Measurements from ENCODE around the gene AASDH.

DNA sequence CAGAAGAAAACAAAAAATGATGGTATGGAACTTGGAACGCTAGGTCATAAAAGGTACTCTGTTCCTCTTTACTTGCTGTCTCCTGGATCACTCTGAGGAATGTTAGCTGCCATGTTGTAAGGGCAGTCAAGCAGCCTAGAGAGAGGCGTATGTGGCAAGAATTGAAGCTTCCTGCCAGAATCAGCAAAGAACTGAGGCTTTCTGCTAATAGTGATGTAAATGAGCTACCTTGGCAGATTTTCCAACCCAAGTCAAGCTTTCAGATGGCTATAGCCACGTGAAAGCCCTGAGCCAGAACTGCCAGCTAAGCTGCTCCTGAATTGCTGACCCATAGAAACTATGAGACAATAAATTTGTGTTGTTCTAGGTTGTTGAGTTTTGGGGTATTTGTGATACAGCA is 38.7 kb downstream of the AASDH start:
- TF ChIP-seq, protein P1, sequence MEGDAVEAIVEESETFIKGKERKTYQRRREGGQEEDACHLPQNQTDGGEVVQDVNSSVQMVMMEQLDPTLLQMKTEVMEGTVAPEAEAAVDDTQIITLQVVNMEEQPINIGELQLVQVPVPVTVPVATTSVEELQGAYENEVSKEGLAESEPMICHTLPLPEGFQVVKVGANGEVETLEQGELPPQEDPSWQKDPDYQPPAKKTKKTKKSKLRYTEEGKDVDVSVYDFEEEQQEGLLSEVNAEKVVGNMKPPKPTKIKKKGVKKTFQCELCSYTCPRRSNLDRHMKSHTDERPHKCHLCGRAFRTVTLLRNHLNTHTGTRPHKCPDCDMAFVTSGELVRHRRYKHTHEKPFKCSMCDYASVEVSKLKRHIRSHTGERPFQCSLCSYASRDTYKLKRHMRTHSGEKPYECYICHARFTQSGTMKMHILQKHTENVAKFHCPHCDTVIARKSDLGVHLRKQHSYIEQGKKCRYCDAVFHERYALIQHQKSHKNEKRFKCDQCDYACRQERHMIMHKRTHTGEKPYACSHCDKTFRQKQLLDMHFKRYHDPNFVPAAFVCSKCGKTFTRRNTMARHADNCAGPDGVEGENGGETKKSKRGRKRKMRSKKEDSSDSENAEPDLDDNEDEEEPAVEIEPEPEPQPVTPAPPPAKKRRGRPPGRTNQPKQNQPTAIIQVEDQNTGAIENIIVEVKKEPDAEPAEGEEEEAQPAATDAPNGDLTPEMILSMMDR (IDR thresholded peaks at IDR 0.05; ENCODE audit: low read depth, low read length, missing input control) = no peak
- TF ChIP-seq GABPA (IDR thresholded peaks at IDR 0.05 in 1 of 2, conservative IDR thresholded peaks at IDR 0.05 in 1 of 2) (no peak), ZBTB33 (IDR thresholded peaks at IDR 0.05) (no peak), RAD21 (IDR thresholded peaks at IDR 0.05) (no peak), JUND (IDR thresholded peaks at IDR 0.05) (no peak)
- TF ChIP-seq, protein P2, sequence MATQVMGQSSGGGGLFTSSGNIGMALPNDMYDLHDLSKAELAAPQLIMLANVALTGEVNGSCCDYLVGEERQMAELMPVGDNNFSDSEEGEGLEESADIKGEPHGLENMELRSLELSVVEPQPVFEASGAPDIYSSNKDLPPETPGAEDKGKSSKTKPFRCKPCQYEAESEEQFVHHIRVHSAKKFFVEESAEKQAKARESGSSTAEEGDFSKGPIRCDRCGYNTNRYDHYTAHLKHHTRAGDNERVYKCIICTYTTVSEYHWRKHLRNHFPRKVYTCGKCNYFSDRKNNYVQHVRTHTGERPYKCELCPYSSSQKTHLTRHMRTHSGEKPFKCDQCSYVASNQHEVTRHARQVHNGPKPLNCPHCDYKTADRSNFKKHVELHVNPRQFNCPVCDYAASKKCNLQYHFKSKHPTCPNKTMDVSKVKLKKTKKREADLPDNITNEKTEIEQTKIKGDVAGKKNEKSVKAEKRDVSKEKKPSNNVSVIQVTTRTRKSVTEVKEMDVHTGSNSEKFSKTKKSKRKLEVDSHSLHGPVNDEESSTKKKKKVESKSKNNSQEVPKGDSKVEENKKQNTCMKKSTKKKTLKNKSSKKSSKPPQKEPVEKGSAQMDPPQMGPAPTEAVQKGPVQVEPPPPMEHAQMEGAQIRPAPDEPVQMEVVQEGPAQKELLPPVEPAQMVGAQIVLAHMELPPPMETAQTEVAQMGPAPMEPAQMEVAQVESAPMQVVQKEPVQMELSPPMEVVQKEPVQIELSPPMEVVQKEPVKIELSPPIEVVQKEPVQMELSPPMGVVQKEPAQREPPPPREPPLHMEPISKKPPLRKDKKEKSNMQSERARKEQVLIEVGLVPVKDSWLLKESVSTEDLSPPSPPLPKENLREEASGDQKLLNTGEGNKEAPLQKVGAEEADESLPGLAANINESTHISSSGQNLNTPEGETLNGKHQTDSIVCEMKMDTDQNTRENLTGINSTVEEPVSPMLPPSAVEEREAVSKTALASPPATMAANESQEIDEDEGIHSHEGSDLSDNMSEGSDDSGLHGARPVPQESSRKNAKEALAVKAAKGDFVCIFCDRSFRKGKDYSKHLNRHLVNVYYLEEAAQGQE (IDR thresholded peaks at IDR 0.05) = no peak
